Activated naive CD8-positive, alpha-beta T cell treated with anti-CD3 and anti-CD28 coated beads, Interleukin-2, amount 50 U/mL, for 24 hours (primary cell): ENCODE data around the gene SNRNP27.

Experiments used
- ATAC-seq: fragments of 150-1000 bp; cut with Tn5 transposase; one replicate; pipeline ENCODE4 v1.10.0; 2021
- DNase-seq: peaks from one replicate; pipeline ENCODE4 v3.0.0; 2021
- H3K27ac Mint-ChIP-seq: one replicate; pipeline ENCODE4 v1.8.0; 2021; ENCODE audit warnings: mild to moderate bottlenecking, mixed read lengths
- H3K27me3 Mint-ChIP-seq: one replicate; pipeline ENCODE4 v1.8.0; 2021; ENCODE audit warnings: mixed read lengths
- H3K36me3 Mint-ChIP-seq: one replicate; pipeline ENCODE4 v1.8.0; 2021; ENCODE audit warnings: low read depth, mixed read lengths
- H3K4me1 Mint-ChIP-seq: one replicate; pipeline ENCODE4 v1.8.0; 2021; ENCODE audit warnings: mixed read lengths
- H3K4me3 Mint-ChIP-seq: one replicate; pipeline ENCODE4 v1.8.0; 2021; ENCODE audit warnings: mild to moderate bottlenecking, moderate library complexity, mixed read lengths
- H3K9me3 Mint-ChIP-seq: one replicate; pipeline ENCODE4 v1.8.0; 2021; ENCODE audit warnings: mixed read lengths

The SNRNP27 gene

DNA sequence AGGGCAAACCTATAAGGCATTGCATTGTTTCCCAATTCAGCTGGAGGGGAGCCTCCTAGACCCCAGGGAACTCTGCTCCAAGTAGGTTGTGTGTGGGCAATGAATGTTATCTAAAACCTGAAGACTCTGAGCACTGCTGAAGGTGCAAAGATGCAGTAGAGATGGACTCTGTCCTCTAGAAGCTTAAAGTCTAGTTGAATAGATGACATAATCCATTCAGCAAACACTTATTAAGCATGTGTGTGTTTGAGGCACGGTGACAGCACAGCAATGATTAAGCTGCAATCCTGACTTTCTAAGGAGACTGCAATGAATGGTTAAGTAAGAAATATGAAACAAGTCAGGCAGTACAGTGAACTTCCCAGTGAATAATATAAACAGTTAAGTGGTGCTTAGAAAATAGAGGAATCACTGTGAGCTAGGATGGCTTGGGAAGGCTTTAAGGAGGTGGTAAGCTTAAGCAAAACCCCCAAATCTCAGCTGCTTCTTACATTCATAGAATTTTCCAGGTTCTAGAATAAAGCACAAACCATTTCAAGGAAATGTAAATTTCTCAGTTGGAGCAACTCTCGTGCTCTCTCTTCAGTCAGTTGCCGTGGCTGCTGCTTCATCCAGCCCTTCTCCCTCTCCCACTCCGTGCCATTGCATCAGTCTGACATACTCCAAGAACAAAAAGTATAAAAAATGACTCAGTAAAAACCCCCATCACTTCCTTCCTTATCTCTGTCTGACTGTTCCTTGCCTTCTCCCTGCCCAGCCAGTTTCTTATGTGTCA, 40.3 kb downstream of the SNRNP27 start:
- no peak overlapping the region for H3K4me3 Mint-ChIP-seq
- no peaks in the 10 kb centered on the region for H3K27me3 Mint-ChIP-seq
- ATAC-seq (peak; percentile 40), DNase-seq (no peak)
- peak overlapping the region; percentile 15 for H3K27ac Mint-ChIP-seq
- H3K9me3 Mint-ChIP-seq = no peaks in the 10 kb centered on the region
- H3K36me3 Mint-ChIP-seq = peaks cover 20% of the 10 kb centered on the region
- peaks cover 28% of the 10 kb centered on the region for H3K4me1 Mint-ChIP-seq

DNA sequence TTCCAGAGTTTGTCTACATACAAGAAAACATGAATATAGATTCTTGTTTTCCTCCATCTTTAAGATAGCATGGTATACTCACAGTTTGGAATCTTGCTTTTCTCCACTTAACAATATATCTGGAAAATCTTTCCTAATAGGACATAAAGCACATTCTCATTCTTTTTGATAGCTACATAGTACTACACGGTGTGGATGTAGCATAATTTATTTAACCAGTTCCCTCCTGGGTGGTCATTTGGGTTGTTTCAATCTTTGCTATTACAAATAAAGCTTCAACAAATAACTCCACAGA, 40.8 kb downstream of the SNRNP27 start:
- Mint-ChIP-seq H3K9me3 (no peaks in the 10 kb centered on the region), H3K36me3 (peaks cover 19% of the 10 kb centered on the region), H3K4me1 (peaks cover 28% of the 10 kb centered on the region), H3K27ac (peak overlapping the region; percentile 15), H3K4me3 (no peak overlapping the region), H3K27me3 (no peaks in the 10 kb centered on the region)
- ATAC-seq (no peak), DNase-seq (no peak)

DNA sequence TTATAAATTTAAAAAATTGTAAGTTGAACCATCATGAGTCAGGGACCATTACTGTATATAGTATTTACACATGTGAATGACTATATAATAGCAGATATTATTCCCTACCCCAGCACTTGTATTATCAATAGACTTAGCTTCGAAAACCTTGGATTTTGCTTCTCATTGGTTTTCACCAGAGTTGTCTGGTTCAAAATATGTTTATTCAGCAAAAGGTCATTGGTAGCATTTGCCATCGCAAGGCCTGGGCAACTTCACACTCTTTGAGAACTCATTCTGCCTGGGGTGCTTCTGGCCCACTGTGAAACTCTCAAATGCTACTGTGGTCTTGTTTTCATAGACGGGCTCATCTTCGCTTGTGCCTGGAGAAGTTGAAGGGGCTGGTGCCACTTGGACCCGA, 41.3 kb downstream of the SNRNP27 start:
- H3K9me3 Mint-ChIP-seq = no peaks in the 10 kb centered on the region
- no peak for ATAC-seq
- DNase-seq = no peak
- H3K36me3 Mint-ChIP-seq = peaks cover 21% of the 10 kb centered on the region
- H3K4me3 Mint-ChIP-seq = no peak overlapping the region
- H3K4me1 Mint-ChIP-seq = peaks cover 28% of the 10 kb centered on the region
- H3K27me3 Mint-ChIP-seq = no peaks in the 10 kb centered on the region
- H3K27ac Mint-ChIP-seq = no peak overlapping the region

DNA sequence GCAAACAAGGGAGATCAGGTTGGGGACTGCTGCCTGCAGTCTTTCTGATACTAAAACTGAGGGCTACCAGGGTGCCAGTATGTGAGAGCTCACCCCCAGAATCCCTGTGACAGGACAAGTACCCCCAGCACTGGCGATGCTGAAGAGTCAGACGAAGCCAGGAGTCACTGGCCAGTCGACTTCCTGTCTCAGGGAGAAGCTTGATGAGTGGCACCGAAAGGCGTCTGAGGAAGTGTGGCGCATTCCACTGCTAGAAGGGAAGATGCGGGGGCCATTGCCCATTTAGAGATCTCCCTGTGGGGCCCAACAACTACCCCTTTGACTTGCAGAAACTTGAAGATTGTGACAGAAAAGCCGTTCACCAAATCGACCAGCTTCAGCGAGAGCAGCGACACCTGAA, 43.1 kb downstream of the SNRNP27 start:
- Mint-ChIP-seq H3K36me3 (peaks cover 21% of the 10 kb centered on the region), H3K9me3 (no peaks in the 10 kb centered on the region), H3K27me3 (no peaks in the 10 kb centered on the region), H3K4me3 (no peak overlapping the region), H3K4me1 (peaks cover 21% of the 10 kb centered on the region), H3K27ac (no peak overlapping the region)
- ATAC-seq = no peak
- DNase-seq = no peak

DNA sequence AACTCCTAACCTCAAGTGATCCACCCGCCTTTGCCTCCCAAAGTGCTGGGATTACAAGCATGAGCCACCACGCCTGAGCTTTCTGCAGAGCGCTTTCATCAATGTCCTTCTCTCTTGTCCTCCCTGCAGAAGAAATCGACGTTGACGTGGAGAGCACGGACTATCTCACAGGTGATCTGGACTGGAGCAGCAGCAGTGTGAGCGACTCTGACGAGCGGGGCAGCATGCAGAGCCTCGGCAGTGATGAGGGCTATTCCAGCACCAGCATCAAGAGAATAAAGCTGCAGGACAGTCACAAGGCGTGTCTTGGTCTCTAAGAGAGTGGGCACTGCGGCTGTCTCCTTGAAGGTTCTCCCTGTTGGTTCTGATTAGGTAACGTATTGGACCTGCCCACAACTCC, 44.2 kb downstream of the SNRNP27 start:
- no peak overlapping the region for H3K4me3 Mint-ChIP-seq
- H3K27ac Mint-ChIP-seq = no peak overlapping the region
- peaks cover 14% of the 10 kb centered on the region for H3K4me1 Mint-ChIP-seq
- ATAC-seq (no peak), DNase-seq (no peak)
- peaks cover 21% of the 10 kb centered on the region for H3K36me3 Mint-ChIP-seq
- H3K9me3 Mint-ChIP-seq = no peaks in the 10 kb centered on the region
- no peaks in the 10 kb centered on the region for H3K27me3 Mint-ChIP-seq

DNA sequence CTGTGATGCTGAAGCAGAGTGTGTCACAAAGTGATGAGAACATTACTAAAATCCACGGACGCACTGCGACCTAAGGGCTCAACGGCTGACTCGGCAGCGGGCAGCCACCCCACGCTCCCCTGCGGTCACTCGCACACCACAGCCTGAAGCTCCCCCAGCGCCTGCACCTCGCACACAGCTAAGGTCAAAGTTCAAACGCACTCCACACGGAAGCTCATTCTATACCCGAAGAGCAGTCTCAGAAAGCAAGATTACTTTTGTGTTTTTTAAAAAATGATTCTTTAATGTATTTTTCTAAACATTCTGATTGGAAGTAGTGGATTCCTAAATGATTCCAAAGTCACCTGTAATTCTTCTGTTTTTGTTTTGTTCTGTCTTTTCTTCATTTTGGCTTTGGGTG, 46.0 kb downstream of the SNRNP27 start:
- Mint-ChIP-seq H3K27me3 (no peaks in the 10 kb centered on the region), H3K36me3 (peaks cover 24% of the 10 kb centered on the region), H3K27ac (no peak overlapping the region)

DNA sequence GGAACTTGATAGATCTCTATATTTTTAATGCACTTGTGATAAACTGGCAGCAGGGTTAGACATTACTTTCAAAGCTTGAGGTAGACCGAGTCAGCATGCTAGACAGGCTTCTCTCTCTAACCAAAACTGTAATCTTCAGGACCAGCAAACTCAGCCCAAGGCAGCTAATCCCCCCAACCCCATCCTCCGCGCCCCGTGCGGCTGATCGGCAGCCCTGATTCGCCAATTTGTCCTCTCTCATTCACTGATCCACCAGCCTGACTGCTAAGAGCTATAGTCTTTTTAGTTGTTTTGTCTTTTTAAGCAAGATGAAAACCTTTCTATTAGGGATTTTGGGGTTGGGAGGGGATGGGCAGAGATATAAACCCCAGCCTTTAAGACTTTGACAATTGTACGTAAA, 46.9 kb downstream of the SNRNP27 start:
- DNase-seq (no peak), ATAC-seq (no peak)
- H3K9me3 Mint-ChIP-seq = no peaks in the 10 kb centered on the region
- H3K4me3 Mint-ChIP-seq = no peak overlapping the region
- no peak overlapping the region for H3K27ac Mint-ChIP-seq
- peaks cover 23% of the 10 kb centered on the region for H3K36me3 Mint-ChIP-seq
- no peaks in the 10 kb centered on the region for H3K27me3 Mint-ChIP-seq
- peaks cover 18% of the 10 kb centered on the region for H3K4me1 Mint-ChIP-seq

More for the DNA sequence above, 46.0 kb downstream of the SNRNP27 start:
- peaks cover 10% of the 10 kb centered on the region for H3K4me1 Mint-ChIP-seq
- ATAC-seq (no peak), DNase-seq (no peak)
- no peaks in the 10 kb centered on the region for H3K9me3 Mint-ChIP-seq
- H3K4me3 Mint-ChIP-seq = no peak overlapping the region

DNA sequence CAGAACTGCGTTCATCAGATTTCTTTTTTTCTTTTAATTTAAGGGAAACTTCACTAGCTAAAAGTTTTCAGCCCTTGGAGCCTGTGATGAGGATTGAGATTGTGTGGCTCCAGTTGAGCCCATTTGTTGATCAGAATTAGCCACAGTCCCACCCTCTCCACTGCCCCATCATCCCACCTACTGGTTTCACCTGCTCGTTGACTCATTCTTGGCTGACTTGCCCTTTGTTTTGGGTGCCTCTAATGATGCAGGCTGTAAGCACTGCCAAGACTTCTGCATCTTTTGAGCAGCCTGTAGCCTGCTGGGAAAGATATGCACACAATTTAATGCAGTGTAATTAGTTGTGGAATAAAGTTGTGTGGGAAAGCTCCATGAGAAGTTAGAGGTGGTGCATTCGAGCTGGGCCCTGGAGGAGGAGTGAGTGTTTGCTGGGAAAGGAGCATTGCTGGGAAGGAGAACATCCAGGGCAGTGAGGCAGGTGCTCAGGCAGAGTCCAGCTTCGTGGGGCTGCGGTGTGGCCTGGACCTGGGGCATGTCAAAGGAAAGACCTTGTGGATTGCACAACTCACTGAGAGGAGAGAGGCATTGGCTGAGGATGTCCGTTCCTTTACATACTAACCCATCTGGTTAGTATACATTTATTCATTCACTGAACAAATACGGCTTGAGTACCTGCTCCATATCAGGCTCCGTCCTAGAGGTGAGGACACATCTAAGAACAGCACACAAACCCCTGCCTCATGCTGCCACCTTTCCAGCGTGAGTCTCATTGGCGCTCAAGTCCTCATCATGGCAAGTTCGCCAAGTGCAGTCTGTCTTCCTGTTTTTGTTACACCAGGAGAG, 49.5 kb downstream of the SNRNP27 start:
- Mint-ChIP-seq H3K27ac (no peak overlapping the region), H3K36me3 (peaks cover 15% of the 10 kb centered on the region), H3K9me3 (no peaks in the 10 kb centered on the region), H3K27me3 (no peaks in the 10 kb centered on the region), H3K4me1 (peaks cover 39% of the 10 kb centered on the region), H3K4me3 (no peak overlapping the region)
- DNase-seq = no peak
- no peak for ATAC-seq

DNA sequence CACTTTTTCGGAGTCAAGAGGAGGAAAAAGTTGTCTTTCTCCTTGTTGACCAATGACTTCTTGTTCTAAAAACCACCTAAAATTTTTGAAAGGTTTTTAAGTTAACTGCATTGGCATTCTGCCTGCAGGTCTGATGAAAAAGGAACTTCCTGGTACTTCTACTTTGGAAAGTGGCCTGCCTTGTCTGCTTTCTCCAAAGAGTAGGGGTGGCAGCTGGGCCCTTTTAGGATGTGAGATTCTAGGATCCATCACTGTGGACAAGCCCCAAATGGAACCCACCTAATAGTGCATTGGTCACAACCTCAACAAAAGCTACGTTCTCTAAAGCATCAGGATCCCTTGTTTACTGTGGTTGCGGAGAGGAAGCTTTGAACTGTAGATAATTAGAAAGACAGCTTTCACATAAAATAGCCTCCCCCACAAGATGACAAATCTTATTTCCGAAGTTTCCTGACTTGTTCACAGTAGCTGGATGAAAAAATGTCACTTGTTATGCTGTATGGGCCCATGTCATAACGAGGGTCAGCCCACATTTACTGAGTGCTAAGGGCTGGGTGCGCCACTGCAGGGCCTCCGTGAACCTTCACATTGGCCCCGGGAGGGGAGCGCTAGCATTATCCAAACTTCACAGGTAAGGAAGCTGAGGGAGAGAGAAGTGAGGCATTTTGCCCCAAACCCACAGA, 50.2 kb downstream of the SNRNP27 start:
- ATAC-seq (no peak), DNase-seq (no peak)
- H3K27ac Mint-ChIP-seq = no peak overlapping the region
- H3K4me1 Mint-ChIP-seq = peaks cover 39% of the 10 kb centered on the region
- H3K4me3 Mint-ChIP-seq = no peak overlapping the region
- H3K36me3 Mint-ChIP-seq = peaks cover 7% of the 10 kb centered on the region
- peaks cover under 1% of the 10 kb centered on the region for H3K27me3 Mint-ChIP-seq
- no peaks in the 10 kb centered on the region for H3K9me3 Mint-ChIP-seq

DNA sequence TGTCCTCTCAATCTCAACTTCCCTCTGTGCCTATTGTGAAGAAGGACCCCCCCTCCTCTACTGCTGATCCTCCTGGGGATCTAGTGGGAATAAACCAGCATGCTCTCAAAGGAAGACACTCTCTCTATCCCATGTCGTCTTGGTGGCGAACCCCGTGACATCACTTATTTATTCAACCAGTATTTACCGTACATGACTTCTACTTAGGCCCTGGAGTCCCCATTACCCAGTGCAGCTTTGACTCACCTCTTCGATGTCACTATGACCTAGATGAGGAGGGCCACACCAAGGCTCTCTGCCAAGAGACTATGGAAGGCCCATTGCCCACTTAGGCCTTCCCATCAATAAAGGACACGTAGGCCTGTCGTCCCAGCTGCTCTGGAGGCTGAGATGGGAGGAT, 51.0 kb downstream of the SNRNP27 start:
- Mint-ChIP-seq H3K27me3 (peaks cover 2% of the 10 kb centered on the region), H3K27ac (no peak overlapping the region), H3K9me3 (no peaks in the 10 kb centered on the region), H3K4me1 (peaks cover 39% of the 10 kb centered on the region), H3K36me3 (peaks cover 3% of the 10 kb centered on the region), H3K4me3 (no peak overlapping the region)
- ATAC-seq (no peak), DNase-seq (no peak)

DNA sequence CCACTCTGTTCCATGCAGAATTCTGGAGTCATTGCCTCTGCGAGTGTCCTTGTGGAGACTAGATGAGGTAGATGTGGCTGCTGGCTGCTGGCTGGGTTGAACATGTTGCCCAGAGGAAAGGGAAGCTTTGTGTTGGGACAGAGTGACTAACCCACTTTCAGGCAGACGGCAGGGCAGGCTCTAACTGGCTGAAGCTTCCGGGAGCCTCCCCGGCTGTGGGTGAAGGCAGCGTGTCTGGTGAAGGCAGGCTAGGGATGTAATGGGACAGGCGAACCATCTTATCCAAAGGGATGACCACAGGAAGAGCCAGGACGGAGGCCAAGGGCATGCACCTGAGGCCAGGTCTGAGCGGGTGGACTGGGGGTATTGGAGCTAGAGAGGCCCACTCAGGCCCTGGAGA, 51.7 kb downstream of the SNRNP27 start:
- H3K4me3 Mint-ChIP-seq = no peak overlapping the region
- ATAC-seq = no peak
- H3K27me3 Mint-ChIP-seq = peaks cover 2% of the 10 kb centered on the region

DNA sequence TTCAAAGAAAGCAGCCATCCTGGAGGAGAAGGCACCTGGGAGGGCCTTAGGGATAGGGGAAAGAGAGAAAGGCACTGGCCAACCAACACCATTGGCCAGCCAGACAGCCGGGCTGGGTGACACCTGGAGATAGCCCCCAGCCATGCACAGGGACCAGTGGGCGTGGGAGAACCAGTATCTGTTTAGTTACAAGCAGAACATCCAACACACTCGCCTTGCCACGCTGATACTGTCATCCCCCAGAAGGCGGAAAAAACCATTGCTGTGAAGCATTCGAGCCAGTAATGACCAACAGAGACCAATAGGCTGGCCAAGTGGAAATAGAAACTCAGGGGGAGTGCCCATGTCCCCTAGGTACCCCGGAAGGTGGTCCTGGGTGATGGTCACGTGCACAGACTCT, 52.2 kb downstream of the SNRNP27 start:
- DNase-seq = no peak
- peaks cover 2% of the 10 kb centered on the region for H3K27me3 Mint-ChIP-seq
- ATAC-seq = no peak
- H3K36me3 Mint-ChIP-seq = peaks cover 3% of the 10 kb centered on the region
- H3K4me3 Mint-ChIP-seq = no peak overlapping the region
- H3K4me1 Mint-ChIP-seq = peaks cover 39% of the 10 kb centered on the region
- H3K9me3 Mint-ChIP-seq = no peaks in the 10 kb centered on the region
- H3K27ac Mint-ChIP-seq = peak overlapping the region; percentile 60

More for the DNA sequence above, 51.7 kb downstream of the SNRNP27 start:
- Mint-ChIP-seq H3K27ac (peak overlapping the region; percentile 60), H3K4me1 (peaks cover 39% of the 10 kb centered on the region), H3K36me3 (peaks cover 3% of the 10 kb centered on the region), H3K9me3 (no peaks in the 10 kb centered on the region)
- no peak for DNase-seq

DNA sequence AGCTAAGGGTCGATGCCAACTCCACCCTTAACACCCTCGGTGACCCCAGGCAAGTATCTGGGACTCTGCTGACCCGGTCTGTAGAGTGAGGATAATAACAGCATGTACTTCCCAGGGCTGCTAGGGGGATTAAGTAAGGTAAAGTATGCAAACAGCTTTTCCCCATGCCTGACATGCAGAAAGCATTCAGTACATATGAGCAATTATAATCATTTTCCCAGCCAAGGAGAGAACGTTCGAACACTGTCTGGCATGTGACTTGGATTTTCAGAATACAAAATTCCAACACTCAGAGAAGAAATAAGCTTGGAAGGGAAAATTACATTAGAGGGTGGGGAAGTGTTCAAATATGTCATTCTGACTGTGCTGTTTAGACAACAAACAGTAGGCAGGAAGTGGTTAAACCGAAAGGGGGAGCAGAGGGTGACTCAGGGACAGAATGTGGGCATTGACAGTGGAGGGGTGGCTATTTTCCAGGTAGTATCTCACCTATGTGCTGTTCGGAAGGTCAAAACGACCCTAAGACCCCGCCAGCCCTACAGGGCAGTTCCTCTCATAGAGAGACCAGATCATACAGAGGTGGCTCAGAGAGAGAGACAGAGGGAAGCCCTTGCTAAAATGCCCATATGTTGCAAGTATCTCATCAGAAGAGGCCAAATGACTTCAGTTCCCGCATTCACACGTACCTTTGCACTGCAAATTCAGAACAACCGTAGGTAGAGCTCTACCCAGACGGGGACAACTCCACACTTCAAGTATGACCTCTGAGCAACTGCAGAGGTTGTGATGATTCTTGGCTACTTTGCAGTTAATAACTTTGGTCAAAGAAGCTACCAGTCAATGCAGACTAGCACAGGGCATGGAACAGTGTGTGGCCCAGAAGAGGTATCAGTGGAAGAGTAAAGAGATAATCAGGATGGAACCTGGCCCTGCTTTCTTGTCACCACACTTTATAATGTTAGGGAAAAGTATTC, 52.9 kb downstream of the SNRNP27 start:
- peak; percentile 26 for DNase-seq

More for the DNA sequence above, 52.9 kb downstream of the SNRNP27 start:
- H3K27ac Mint-ChIP-seq = peak overlapping the region; percentile 60
- ATAC-seq = peak; percentile 84
- no peaks in the 10 kb centered on the region for H3K9me3 Mint-ChIP-seq
- peaks cover 39% of the 10 kb centered on the region for H3K4me1 Mint-ChIP-seq
- peaks cover 3% of the 10 kb centered on the region for H3K36me3 Mint-ChIP-seq
- peak overlapping the region; percentile 31 for H3K4me3 Mint-ChIP-seq
- H3K27me3 Mint-ChIP-seq = peaks cover 2% of the 10 kb centered on the region
